ENCODE measurements around the gene ACAA2. TPM values are rescaled to one million over a fixed set of nuclear protein-coding genes. Genes with fewer than 3 reads are reported as not detected.

ACAA2 gene
- total RNA-seq, 4 donors from 2014 or later = 27.0 to 72.7 (median 35.0) TPM

- TF ChIP-seq POLR2A (IDR thresholded peaks at IDR 0.05) (no peak), CTCF (IDR thresholded peaks at IDR 0.05) (no peak)
- intact Hi-C loops (cut with DNase I; ENCODE audit: low total_unique reads) = no loop called here
- no peak for DNase-seq (ENCODE audit: low spot score in 2 of 2)
- H3K4me3 ChIP-seq (ENCODE audit: low read depth, poor library complexity, severe bottlenecking) = no peak overlapping the region
- 89% methylated on average over 2 of the region's 2 CpGs for WGBS, 2 donors
These were observed 18.9 kb upstream of the ACAA2 start for GRCh38 chr18:49832221-49832647.

- DNase-seq (ENCODE audit: low spot score in 2 of 2) = no peak
- intact Hi-C loops (cut with DNase I; ENCODE audit: low total_unique reads) = no loop called here
- TF ChIP-seq CTCF (IDR thresholded peaks at IDR 0.05) (no peak), POLR2A (IDR thresholded peaks at IDR 0.05) (no peak)
- 94 to 95% methylated on average over 1 of the region's 1 CpG for WGBS, 2 donors
- H3K4me3 ChIP-seq (ENCODE audit: low read depth, poor library complexity, severe bottlenecking) = no peak overlapping the region
These were observed 14.7 kb upstream of the ACAA2 start for GRCh38 chr18:49827996-49828395.

GRCh38 chr18:49819823-49820671 is 6.7 kb upstream of the ACAA2 start:
- TF ChIP-seq POLR2A (IDR thresholded peaks at IDR 0.05) (no peak), CTCF (IDR thresholded peaks at IDR 0.05) (no peak)
- intact Hi-C loops (cut with DNase I; ENCODE audit: low total_unique reads) = no loop called here
- H3K4me3 ChIP-seq (ENCODE audit: low read depth, poor library complexity, severe bottlenecking) = no peak overlapping the region
- 80 to 87% methylated on average over 5 of the region's 5 CpGs for WGBS, 2 donors
- DNase-seq (ENCODE audit: low spot score in 2 of 2) = no peak

- H3K4me3 ChIP-seq (ENCODE audit: low read depth, poor library complexity, severe bottlenecking) = no peak overlapping the region
- no peak for DNase-seq (ENCODE audit: low spot score in 2 of 2)
- WGBS, 2 donors = 88 to 92% methylated on average over 5 of the region's 5 CpGs
- intact Hi-C loops (cut with DNase I; ENCODE audit: low total_unique reads) = no loop called here
- TF ChIP-seq CTCF (IDR thresholded peaks at IDR 0.05) = no peak
- TF ChIP-seq POLR2A (IDR thresholded peaks at IDR 0.05) = no peak
These were observed 5.8 kb upstream of the ACAA2 start for GRCh38 chr18:49819071-49819662.

- TF ChIP-seq POLR2A (IDR thresholded peaks at IDR 0.05) = no peak
- TF ChIP-seq CTCF (IDR thresholded peaks at IDR 0.05) = no peak
- intact Hi-C loops (cut with DNase I; ENCODE audit: low total_unique reads) = no loop called here
- H3K4me3 ChIP-seq (ENCODE audit: low read depth, poor library complexity, severe bottlenecking) = no peak overlapping the region
- DNase-seq (ENCODE audit: low spot score in 2 of 2) = no peak
- WGBS, 2 donors = 58 to 63% methylated on average over 5 of the region's 5 CpGs
These were observed 4.6 kb upstream of the ACAA2 start for GRCh38 chr18:49817947-49818346.
